ENCODE results near the gene DIRAS3. TPM values are rescaled to one million over a fixed set of nuclear protein-coding genes. Genes with fewer than 3 reads are reported as not detected.

The DIRAS3 gene
- total and polyA plus RNA-seq, 8 donors = 0.47 to 3.6 (median 3.1) TPM

- H3K27ac ChIP-seq = no peak overlapping the region
- no peaks in the 10 kb centered on the region for H3K36me3 ChIP-seq
- H3K4me3 ChIP-seq = no peak overlapping the region
- DNase-seq (no peak), ATAC-seq (no peak)
- no peaks in the 10 kb centered on the region for H3K4me1 ChIP-seq
- TF ChIP-seq CTCF (IDR thresholded peaks at IDR 0.05) = no peak
- H3K9me3 ChIP-seq = no peaks in the 10 kb centered on the region
- intact Hi-C loops (cut with DNase I) = no loop called here
- no peaks in the 10 kb centered on the region for H3K27me3 ChIP-seq
Measured at GRCh38 chr1:68057564-68057963, 7.1 kb upstream of the DIRAS3 start.

GRCh38 chr1:68057050-68057449, 6.6 kb upstream of the DIRAS3 start:
- Histone ChIP-seq H3K36me3 (no peaks in the 10 kb centered on the region), H3K4me3 (no peak overlapping the region), H3K4me1 (no peaks in the 10 kb centered on the region), H3K27me3 (peaks cover 0 to 2% of the 10 kb centered on the region in 2 donors), H3K27ac (no peak overlapping the region), H3K9me3 (no peaks in the 10 kb centered on the region)
- DNase-seq = no peak
- no peak for ATAC-seq
- TF ChIP-seq CTCF (IDR thresholded peaks at IDR 0.05) = no peak
- intact Hi-C loops (cut with DNase I) = no loop called here

GRCh38 chr1:68051475-68051874, 1.0 kb upstream of the DIRAS3 start:
- Histone ChIP-seq H3K36me3 (no peaks in the 10 kb centered on the region), H3K27me3 (peaks cover 0 to 32% of the 10 kb centered on the region in 2 donors), H3K27ac (no peak overlapping the region), H3K9me3 (no peaks in the 10 kb centered on the region), H3K4me3 (no peak overlapping the region), H3K4me1 (no peaks in the 10 kb centered on the region)
- no peak for TF ChIP-seq CTCF (IDR thresholded peaks at IDR 0.05)
- DNase-seq (peak; percentile 36 to 68 (median 46)), ATAC-seq (peak; percentile 63)
- intact Hi-C loops (cut with DNase I) = no loop called here

GRCh38 chr1:68047659-68048026, 2.8 kb downstream of the DIRAS3 start:
- Histone ChIP-seq H3K27ac (no peak overlapping the region), H3K4me1 (no peaks in the 10 kb centered on the region), H3K36me3 (no peaks in the 10 kb centered on the region), H3K4me3 (no peak overlapping the region), H3K27me3 (peaks cover 0 to 32% of the 10 kb centered on the region in 2 donors), H3K9me3 (no peaks in the 10 kb centered on the region)
- ATAC-seq = no peak
- no peak for TF ChIP-seq CTCF (IDR thresholded peaks at IDR 0.05)
- no peak for DNase-seq
- intact Hi-C loops (cut with DNase I) = no loop called here

GRCh38 chr1:68046885-68047658, 3.4 kb downstream of the DIRAS3 start:
- ATAC-seq (no peak), DNase-seq (no peak)
- no peak overlapping the region for H3K4me3 ChIP-seq
- H3K9me3 ChIP-seq = no peaks in the 10 kb centered on the region
- intact Hi-C loops (cut with DNase I) = no loop called here
- H3K27ac ChIP-seq = no peak overlapping the region
- no peak for TF ChIP-seq CTCF (IDR thresholded peaks at IDR 0.05)
- H3K36me3 ChIP-seq = no peaks in the 10 kb centered on the region
- no peaks in the 10 kb centered on the region for H3K4me1 ChIP-seq
- H3K27me3 ChIP-seq = peaks cover 0 to 29% of the 10 kb centered on the region in 2 donors
